Parathyroid adenoma (tissue), 2 donors: ENCODE data around the gene NIT1.

ENCODE experiments used
- H2AFZ ChIP-seq: fragments of 300-600 bp; sonication (generic); one replicate; pipeline ENCODE4 v1.7.0; 2017; ENCODE audit warnings: antibody characterized with exemption, mild to moderate bottlenecking
- H3K27ac ChIP-seq: fragments of 300-600 bp; sonication (generic); one replicate; pipeline ENCODE4 v1.7.0; 2017
- H3K27me3 ChIP-seq: fragments of 300-600 bp; sonication (generic); one replicate; pipeline ENCODE4 v1.7.0; 2017; ENCODE audit warnings: low read length; ENCODE audit not compliant: control insufficient read depth, insufficient read depth
- H3K36me3 ChIP-seq: fragments of 300-600 bp; sonication (generic); one replicate; pipeline ENCODE4 v1.7.0; 2017; ENCODE audit warnings: low read length; ENCODE audit not compliant: control insufficient read depth, insufficient read depth
- H3K4me1 ChIP-seq: fragments of 300-600 bp; sonication (generic); one replicate; pipeline ENCODE4 v1.7.0; 2017; ENCODE audit warnings: control low read depth
- H3K4me2 ChIP-seq: fragments of 300-600 bp; sonication (generic); one replicate; pipeline ENCODE4 v1.7.0; 2017; ENCODE audit warnings: low read length
- H3K4me3 ChIP-seq: fragments of 300-600 bp; sonication (generic); one replicate; pipeline ENCODE4 v1.7.0; 2017; ENCODE audit warnings: low read depth, low read length
- H3K79me2 ChIP-seq: fragments of 300-600 bp; sonication (generic); one replicate; pipeline ENCODE4 v1.7.0; 2017; ENCODE audit warnings: control low read depth
- H3K9ac ChIP-seq: fragments of 300-600 bp; sonication (generic); one replicate; pipeline ENCODE4 v1.7.0; 2017; ENCODE audit warnings: mild to moderate bottlenecking
- H3K9me3 ChIP-seq: fragments of 300-600 bp; sonication (generic); one replicate; pipeline ENCODE4 v1.7.0; 2017; ENCODE audit warnings: low read length; ENCODE audit not compliant: control insufficient read depth
- TF ChIP-seq, protein P1 (sequence below): fragments of 300-600 bp; sonication (generic); IDR thresholded peaks from one replicate; pipeline ENCODE4 v1.7.0; 2017; ENCODE audit warnings: antibody characterized with exemption, mild to moderate bottlenecking
- donor health status: primary hyperparathyroidism.

Gene NIT1

DNA sequence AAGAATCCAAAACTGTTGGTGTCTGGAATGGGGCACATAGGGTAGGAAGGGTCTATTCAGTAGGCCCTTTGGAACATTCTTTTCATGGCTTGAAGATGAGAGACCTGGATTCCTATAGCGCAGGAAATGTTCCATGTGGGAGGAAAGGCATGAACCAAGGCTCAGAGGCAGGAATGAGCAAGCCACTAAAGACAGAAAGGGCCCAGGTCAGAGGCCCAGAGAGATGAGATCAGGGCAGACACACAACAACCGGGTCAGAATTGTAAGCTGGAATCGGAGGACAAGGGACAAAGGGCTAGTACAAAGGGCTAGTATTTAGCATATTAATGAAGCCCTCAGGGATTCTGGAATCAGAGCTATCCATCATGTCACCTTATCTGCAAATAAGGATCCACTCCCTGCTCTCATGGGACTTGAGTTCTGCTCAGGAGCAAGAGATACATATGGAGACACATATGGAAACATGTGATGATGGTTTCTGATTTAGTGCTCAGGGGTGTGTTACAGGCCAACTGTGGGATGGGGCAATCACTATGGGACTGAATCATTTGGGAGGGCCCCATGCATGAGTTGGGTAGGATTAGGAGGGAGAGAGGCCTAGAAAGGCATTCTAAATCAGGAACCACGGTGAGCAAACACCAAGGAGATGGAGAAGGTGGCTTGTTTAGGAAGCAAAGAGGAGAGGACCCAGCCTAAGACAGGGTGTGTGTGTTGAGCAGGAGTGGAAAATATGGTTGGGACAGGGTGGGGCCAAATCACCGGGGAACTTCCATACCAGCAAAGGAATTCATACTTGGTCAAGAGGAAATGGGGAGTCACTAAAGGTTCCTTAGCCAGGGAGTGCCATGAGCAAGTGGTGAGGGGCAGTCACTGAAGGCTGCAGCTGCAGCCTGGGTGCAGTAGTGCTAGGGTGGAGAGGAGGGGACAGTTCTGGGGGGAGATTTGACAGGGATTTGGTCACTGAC, 37.2 kb upstream of the NIT1 start:
- H3K27ac ChIP-seq = no peak overlapping the region
- H3K36me3 ChIP-seq = no peaks in the 10 kb centered on the region
- no peak overlapping the region for H2AFZ ChIP-seq
- TF ChIP-seq, protein P1, sequence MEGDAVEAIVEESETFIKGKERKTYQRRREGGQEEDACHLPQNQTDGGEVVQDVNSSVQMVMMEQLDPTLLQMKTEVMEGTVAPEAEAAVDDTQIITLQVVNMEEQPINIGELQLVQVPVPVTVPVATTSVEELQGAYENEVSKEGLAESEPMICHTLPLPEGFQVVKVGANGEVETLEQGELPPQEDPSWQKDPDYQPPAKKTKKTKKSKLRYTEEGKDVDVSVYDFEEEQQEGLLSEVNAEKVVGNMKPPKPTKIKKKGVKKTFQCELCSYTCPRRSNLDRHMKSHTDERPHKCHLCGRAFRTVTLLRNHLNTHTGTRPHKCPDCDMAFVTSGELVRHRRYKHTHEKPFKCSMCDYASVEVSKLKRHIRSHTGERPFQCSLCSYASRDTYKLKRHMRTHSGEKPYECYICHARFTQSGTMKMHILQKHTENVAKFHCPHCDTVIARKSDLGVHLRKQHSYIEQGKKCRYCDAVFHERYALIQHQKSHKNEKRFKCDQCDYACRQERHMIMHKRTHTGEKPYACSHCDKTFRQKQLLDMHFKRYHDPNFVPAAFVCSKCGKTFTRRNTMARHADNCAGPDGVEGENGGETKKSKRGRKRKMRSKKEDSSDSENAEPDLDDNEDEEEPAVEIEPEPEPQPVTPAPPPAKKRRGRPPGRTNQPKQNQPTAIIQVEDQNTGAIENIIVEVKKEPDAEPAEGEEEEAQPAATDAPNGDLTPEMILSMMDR = no peak
- H3K79me2 ChIP-seq = no peaks in the 10 kb centered on the region
- no peaks in the 10 kb centered on the region for H3K4me1 ChIP-seq
- no peak overlapping the region for H3K4me2 ChIP-seq
- H3K9me3 ChIP-seq = no peaks in the 10 kb centered on the region
- no peak overlapping the region for H3K4me3 ChIP-seq
- no peak overlapping the region for H3K9ac ChIP-seq
- no peaks in the 10 kb centered on the region for H3K27me3 ChIP-seq

DNA sequence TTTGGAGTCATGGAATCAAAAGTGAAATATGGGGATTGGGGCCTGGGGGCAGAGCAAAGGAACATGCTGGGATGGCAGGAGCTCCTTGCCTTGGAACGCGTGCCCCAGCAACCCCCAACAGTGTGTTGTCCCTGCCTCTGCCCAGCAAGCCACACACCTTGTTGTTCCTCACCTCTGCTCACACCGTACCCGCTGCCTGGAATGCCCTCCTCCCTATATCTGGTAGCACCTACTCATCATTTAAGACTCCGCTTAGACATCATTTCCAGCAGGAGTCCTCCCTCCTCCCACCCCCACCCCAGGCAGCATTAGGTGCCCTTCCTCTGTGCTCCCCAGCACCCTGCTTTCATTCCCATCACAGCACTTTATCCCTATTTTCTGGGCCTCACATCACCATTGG, 36.4 kb upstream of the NIT1 start:
- Histone ChIP-seq H3K4me1 (no peaks in the 10 kb centered on the region), H3K4me3 (no peak overlapping the region), H3K27me3 (no peaks in the 10 kb centered on the region), H3K9ac (no peak overlapping the region), H3K4me2 (no peak overlapping the region), H3K79me2 (no peaks in the 10 kb centered on the region), H3K36me3 (no peaks in the 10 kb centered on the region), H3K9me3 (no peaks in the 10 kb centered on the region), H2AFZ (no peak overlapping the region), H3K27ac (no peak overlapping the region)
- TF ChIP-seq, protein P1 = no peak

DNA sequence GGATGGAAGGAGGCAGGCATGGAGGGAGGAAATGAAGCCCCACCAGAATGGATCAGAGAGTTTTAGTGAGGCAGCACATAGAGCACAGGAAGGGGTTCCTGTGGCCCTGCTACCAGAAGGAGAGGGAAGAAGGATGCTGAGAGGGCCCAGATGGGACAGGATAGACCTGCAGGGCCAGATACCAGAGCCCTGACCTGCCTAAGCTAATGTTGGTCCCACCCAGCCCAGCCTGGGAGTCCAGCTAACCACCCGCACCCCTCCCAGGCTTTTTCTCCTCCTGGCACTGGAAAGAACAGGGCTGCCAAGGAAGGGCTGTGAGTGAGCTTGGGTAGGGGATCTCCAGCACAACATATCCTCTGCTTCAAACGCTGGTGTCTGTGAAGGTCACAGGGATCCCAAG, 35.4 kb upstream of the NIT1 start:
- TF ChIP-seq, protein P1 = no peak
- H3K27me3 ChIP-seq = no peaks in the 10 kb centered on the region
- no peak overlapping the region for H3K4me3 ChIP-seq
- no peaks in the 10 kb centered on the region for H3K9me3 ChIP-seq
- H3K27ac ChIP-seq = no peak overlapping the region
- H3K4me2 ChIP-seq = no peak overlapping the region
- no peaks in the 10 kb centered on the region for H3K36me3 ChIP-seq
- no peak overlapping the region for H3K9ac ChIP-seq
- no peak overlapping the region for H2AFZ ChIP-seq
- H3K4me1 ChIP-seq = no peaks in the 10 kb centered on the region
- H3K79me2 ChIP-seq = no peaks in the 10 kb centered on the region

DNA sequence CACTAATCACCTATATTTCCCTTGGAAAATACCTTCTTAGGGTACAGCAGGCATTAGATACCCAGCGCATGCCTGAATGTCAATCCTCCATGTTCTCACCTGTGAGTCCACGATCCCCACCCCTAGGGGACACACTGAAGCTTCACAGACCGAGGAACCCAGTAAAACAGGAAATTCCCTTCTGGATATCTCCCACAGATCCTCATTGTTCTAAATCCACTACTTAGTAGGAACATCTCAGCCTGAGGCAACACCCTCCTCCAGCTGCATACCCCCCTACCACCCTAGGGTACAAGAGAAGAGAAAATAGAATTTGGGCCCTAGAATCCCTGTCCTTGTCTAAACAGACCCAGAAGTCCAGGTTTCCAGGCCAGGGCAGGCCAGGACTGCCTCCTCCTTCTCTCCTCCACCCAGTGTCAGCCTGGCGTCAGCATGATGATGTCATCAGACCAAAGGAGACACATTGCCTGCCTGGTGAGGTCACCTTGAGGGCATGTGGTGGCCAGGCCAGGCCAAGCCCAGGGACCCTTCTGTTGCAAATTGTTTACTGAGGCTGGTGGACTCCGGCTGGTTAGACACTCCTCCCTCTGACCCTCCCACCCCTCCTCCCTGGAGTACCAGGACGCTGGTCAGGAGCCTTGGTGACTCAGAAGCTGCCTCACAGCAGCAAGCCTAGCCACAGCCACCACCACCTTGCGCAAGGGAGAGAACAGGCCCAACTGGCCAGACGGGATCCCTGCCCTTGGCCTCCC, 34.7 kb upstream of the NIT1 start:
- no peak overlapping the region for H2AFZ ChIP-seq
- no peaks in the 10 kb centered on the region for H3K9me3 ChIP-seq
- no peaks in the 10 kb centered on the region for H3K79me2 ChIP-seq
- TF ChIP-seq, protein P1 = no peak
- no peak overlapping the region for H3K4me3 ChIP-seq
- H3K4me1 ChIP-seq = no peaks in the 10 kb centered on the region
- no peak overlapping the region for H3K4me2 ChIP-seq
- H3K9ac ChIP-seq = no peak overlapping the region
- no peaks in the 10 kb centered on the region for H3K27me3 ChIP-seq
- H3K27ac ChIP-seq = no peak overlapping the region
- H3K36me3 ChIP-seq = no peaks in the 10 kb centered on the region
